Measurements from ENCODE around the gene LOXL3.

DNA sequence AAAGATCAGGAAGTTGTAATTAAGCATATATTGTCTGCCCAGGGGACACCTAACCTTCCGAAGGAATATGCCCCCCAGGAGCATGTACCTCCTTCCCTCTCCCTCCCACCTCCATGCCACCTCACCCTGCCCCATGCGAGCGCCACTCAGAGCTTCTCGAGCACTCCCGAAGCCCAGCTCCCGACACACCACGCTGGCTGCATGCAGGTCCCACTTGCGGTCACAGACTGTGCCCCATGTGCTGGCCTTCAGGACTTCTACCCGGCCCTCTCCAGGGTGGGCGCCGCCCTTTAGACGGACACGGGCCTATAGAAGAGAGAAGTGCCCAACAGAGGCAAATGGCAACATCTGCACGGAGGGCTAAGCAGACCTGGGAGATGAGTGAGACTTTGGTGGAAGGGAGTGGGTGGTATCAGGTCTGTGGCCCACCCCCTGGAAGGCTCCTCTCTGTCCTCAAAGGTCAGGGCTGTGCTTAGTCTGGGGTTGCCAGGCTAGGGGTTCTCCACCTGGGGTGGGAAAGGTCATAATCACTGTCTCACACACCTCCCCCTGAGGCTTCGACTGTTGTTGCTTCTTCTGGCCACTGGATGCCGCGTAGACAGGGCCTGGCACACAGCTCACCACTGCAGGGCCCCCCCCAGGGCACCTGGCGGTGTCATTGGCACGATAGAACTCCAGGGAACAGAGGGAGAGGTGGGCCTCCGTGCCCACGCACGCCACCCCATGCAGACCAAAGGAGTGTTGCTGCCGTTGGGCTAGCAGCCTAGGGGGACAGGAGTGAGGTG, 17.4 kb downstream of the LOXL3 start:
- TF ChIP-seq POLR2AphosphoS5 (IDR thresholded peaks at IDR 0.05), result no peak
- TF ChIP-seq POLR2A (IDR thresholded peaks at IDR 0.05), result no peak
- TF ChIP-seq, protein P1, sequence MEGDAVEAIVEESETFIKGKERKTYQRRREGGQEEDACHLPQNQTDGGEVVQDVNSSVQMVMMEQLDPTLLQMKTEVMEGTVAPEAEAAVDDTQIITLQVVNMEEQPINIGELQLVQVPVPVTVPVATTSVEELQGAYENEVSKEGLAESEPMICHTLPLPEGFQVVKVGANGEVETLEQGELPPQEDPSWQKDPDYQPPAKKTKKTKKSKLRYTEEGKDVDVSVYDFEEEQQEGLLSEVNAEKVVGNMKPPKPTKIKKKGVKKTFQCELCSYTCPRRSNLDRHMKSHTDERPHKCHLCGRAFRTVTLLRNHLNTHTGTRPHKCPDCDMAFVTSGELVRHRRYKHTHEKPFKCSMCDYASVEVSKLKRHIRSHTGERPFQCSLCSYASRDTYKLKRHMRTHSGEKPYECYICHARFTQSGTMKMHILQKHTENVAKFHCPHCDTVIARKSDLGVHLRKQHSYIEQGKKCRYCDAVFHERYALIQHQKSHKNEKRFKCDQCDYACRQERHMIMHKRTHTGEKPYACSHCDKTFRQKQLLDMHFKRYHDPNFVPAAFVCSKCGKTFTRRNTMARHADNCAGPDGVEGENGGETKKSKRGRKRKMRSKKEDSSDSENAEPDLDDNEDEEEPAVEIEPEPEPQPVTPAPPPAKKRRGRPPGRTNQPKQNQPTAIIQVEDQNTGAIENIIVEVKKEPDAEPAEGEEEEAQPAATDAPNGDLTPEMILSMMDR (IDR thresholded peaks at IDR 0.05), result no peak

Data from upper lobe of left lung (tissue), 4 donors.